ENCODE data around the gene ERICH2.

DNA sequence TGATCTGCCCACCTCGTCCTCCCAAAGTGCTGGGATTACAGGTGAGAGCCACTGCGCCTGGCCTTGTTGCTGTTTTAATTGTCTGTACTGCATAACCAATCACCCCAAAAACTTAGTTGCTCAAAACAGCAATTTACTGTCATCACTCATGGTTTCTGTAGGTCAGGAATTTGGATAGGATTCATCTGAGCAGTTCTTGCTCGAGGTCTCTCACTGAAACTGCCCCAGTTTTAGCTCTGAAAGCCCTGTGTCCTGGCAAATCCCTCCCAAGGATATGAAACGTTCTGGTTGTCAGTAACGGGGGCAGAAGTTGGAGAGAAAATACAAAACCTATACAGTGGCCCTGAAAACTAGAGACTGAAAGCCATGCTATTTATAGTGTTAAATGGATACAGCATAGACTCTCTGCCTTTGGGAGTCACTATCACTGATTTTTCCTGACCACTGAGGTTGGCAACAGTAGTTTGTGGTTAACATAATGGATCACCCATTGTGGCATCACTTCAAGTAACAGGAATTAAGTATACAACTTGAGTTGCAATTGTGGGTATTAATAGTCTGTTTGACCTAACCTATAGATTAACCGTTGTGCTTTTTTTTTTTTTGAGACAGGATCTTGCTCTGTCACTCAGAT, 27.2 kb upstream of the ERICH2 start:
- TF ChIP-seq POLR2A (IDR thresholded peaks at IDR 0.05; ENCODE audit: low read depth, low read length) (no peak), TAF1 (IDR thresholded peaks at IDR 0.05; ENCODE audit: borderline replicate concordance, low read depth, low read length) (no peak), POLR2AphosphoS5 (IDR thresholded peaks at IDR 0.05; ENCODE audit: low read depth, low read length) (no peak)
